WTC11 (cell line): ENCODE data around the gene MTF2. TPM values are rescaled to one million over a fixed set of nuclear protein-coding genes. Genes with fewer than 3 reads are reported as not detected.

ENCODE experiments used
- ATAC-seq: fragments of 200-7000 bp; cut with Tn5 transposase; 2 replicates; pipeline ENCODE4 v1.10.0; 2021; ENCODE audit warnings: mild to moderate bottlenecking, moderate library complexity
- CTCF ChIA-PET: fragments of 300-600 bp; sonication (Branson Sonifier 250); formaldehyde crosslinking; loops from one replicate; lab custom pipeline; 2021; ENCODE audit warnings: antibody characterized with exemption; lab: Charles Lee
- POLR2A ChIA-PET: fragments of 350-600 bp; sonication (Branson Sonifier 250); formaldehyde crosslinking; loops from one replicate; lab custom pipeline; 2021; ENCODE audit warnings: antibody characterized with exemption; lab: Charles Lee
- DNase-seq: peaks from one replicate; pipeline ENCODE4 v3.0.0; 2021; ENCODE audit warnings: low spot score
- H3K27ac Mint-ChIP-seq: 2 replicates; pipeline ENCODE4 v1.8.0; 2021; ENCODE audit warnings: mixed read lengths
- H3K27me3 Mint-ChIP-seq: 2 replicates; pipeline ENCODE4 v1.8.0; 2021; ENCODE audit warnings: low read depth, mild to moderate bottlenecking, moderate library complexity, mixed read lengths
- H3K36me3 Mint-ChIP-seq: 2 replicates; pipeline ENCODE4 v1.8.0; 2021; ENCODE audit warnings: mixed read lengths
- H3K4me1 Mint-ChIP-seq: 2 replicates; pipeline ENCODE4 v1.8.0; 2022; ENCODE audit warnings: mixed read lengths
- H3K4me3 Mint-ChIP-seq: 2 replicates; pipeline ENCODE4 v1.8.0; 2021; ENCODE audit warnings: mild to moderate bottlenecking, moderate library complexity, mixed read lengths
- H3K9me3 Mint-ChIP-seq: 2 replicates; pipeline ENCODE4 v1.8.0; 2021; ENCODE audit warnings: mixed read lengths
- AFF4 ChIP-seq: sonication (generic); formaldehyde crosslinking; IDR thresholded peaks from 2 replicates; pipeline ENCODE4 v1.8.1; 2023; ENCODE audit warnings: mild to moderate bottlenecking, missing genetic modification reagents, borderline replicate concordance
- ATF3 ChIP-seq: sonication (generic); formaldehyde crosslinking; conservative IDR thresholded peaks from 2 replicates; pipeline ENCODE4 v1.8.1; 2022; ENCODE audit warnings: mild to moderate bottlenecking, missing genetic modification reagents
- E2F1 ChIP-seq: sonication (generic); formaldehyde crosslinking; IDR thresholded peaks from 2 replicates; pipeline ENCODE4 v1.8.0; 2022; ENCODE audit warnings: mild to moderate bottlenecking, missing genetic modification reagents
- GABPB1 ChIP-seq: sonication (generic); formaldehyde crosslinking; IDR thresholded peaks from 2 replicates; pipeline ENCODE4 v1.8.1; 2023; ENCODE audit warnings: mild to moderate bottlenecking, missing genetic modification reagents
- MXD4 ChIP-seq: fragments of 250-450 bp; sonication (Bioruptor Pico); IDR thresholded peaks from 2 replicates; pipeline ENCODE4 v1.8.0; 2021; ENCODE audit warnings: mild to moderate bottlenecking, moderate library complexity, borderline replicate concordance
- NFYB ChIP-seq: sonication (generic); formaldehyde crosslinking; conservative IDR thresholded peaks from 2 replicates; pipeline ENCODE4 v1.8.0; 2022; ENCODE audit warnings: low read depth, missing genetic modification reagents
- PRDM15 ChIP-seq: sonication (generic); formaldehyde crosslinking; IDR thresholded peaks from 2 replicates; pipeline ENCODE4 v1.8.0; 2022; ENCODE audit warnings: missing genetic modification reagents
- RORB ChIP-seq: fragments of 250-450 bp; sonication (Bioruptor Pico); IDR thresholded peaks from 2 replicates; pipeline ENCODE4 v1.9.0; 2021; ENCODE audit warnings: mild to moderate bottlenecking
- SMAD3 ChIP-seq: sonication (generic); formaldehyde crosslinking; IDR thresholded peaks from 2 replicates; pipeline ENCODE4 v1.8.0; 2022; ENCODE audit warnings: missing genetic modification reagents, mild to moderate bottlenecking, borderline replicate concordance
- TP53 ChIP-seq: sonication (generic); formaldehyde crosslinking; IDR thresholded peaks from 2 replicates; pipeline ENCODE4 v1.8.1; 2023; ENCODE audit warnings: mild to moderate bottlenecking, missing genetic modification reagents
- ZNF121 ChIP-seq: sonication (generic); formaldehyde crosslinking; IDR thresholded peaks from 2 replicates; pipeline ENCODE4 v1.8.0; 2023; ENCODE audit warnings: missing genetic modification reagents
- ZNF425 ChIP-seq: fragments of 250-450 bp; sonication (Bioruptor Pico); conservative IDR thresholded peaks from 2 replicates; pipeline ENCODE4 v1.9.0; 2021; ENCODE audit warnings: mild to moderate bottlenecking
- total RNA-seq: library from RNA; stranded (reverse); gene quantifications from 3 replicates; pipeline ENCODE4 v1.2.3, GENCODE V29; 2021

MTF2 gene
- total RNA-seq, 1 experiment from 2014 or later: 111 TPM

- peaks cover 56% of the 10 kb centered on the region for H3K36me3 Mint-ChIP-seq
- no peaks in the 10 kb centered on the region for H3K27me3 Mint-ChIP-seq
These were observed 3.2 kb downstream of the MTF2 start for GRCh38 chr1:93082313-93082712.

GRCh38 chr1:93083979-93084378, 4.9 kb downstream of the MTF2 start:
- CTCF ChIA-PET: no interaction called here
- no peak for TF ChIP-seq ATF3 (CRISPR knock-in tag)
- TF ChIP-seq, all 79 proteins: peak for 0
- H3K36me3 Mint-ChIP-seq: peaks cover 62% of the 10 kb centered on the region
- H3K4me1 Mint-ChIP-seq: peaks cover 38% of the 10 kb centered on the region
- DNase-seq (no peak), ATAC-seq (no peak)
- H3K27ac Mint-ChIP-seq: no peak overlapping the region
- H3K4me3 Mint-ChIP-seq: no peak overlapping the region
- POLR2A ChIA-PET: no interaction called here
- H3K27me3 Mint-ChIP-seq: no peaks in the 10 kb centered on the region
- H3K9me3 Mint-ChIP-seq: peaks cover 15% of the 10 kb centered on the region

More at GRCh38 chr1:93082313-93082712, 3.2 kb downstream of the MTF2 start:
- Mint-ChIP-seq H3K4me3 (peak overlapping the region; percentile 98; the same call in 1 of the 2 replicates), H3K9me3 (peaks cover 15% of the 10 kb centered on the region), H3K27ac (no peak overlapping the region), H3K4me1 (peaks cover 32% of the 10 kb centered on the region)
- TF ChIP-seq ZNF121 (CRISPR knock-in tag) (peak; percentile 27; the same call in 1 of the 2 replicates), GABPB1 (no peak), ZNF425 (CRISPR knock-in tag) (no peak), MXD4 (no peak), SMAD3 (CRISPR knock-in tag) (no peak), RORB (no peak), E2F1 (CRISPR knock-in tag) (no peak)
- DNase-seq (no peak), ATAC-seq (no peak)
- POLR2A ChIA-PET: no interaction called here
- CTCF ChIA-PET: no interaction called here

- CTCF ChIA-PET: no interaction called here
- H3K4me3 Mint-ChIP-seq: no peak overlapping the region
- ATAC-seq (no peak), DNase-seq (no peak)
- H3K4me1 Mint-ChIP-seq: peaks cover 50% of the 10 kb centered on the region
- no peak overlapping the region for H3K27ac Mint-ChIP-seq
- TF ChIP-seq AFF4: no peak
- no peak for TF ChIP-seq PRDM15
- no peak for TF ChIP-seq NFYB (CRISPR knock-in tag)
- no peak for TF ChIP-seq TP53 (CRISPR knock-in tag)
- peaks cover 60% of the 10 kb centered on the region for H3K36me3 Mint-ChIP-seq
- peaks cover 15% of the 10 kb centered on the region for H3K9me3 Mint-ChIP-seq
- H3K27me3 Mint-ChIP-seq: no peaks in the 10 kb centered on the region
- POLR2A ChIA-PET: no interaction called here
These were observed 8.4 kb downstream of the MTF2 start for GRCh38 chr1:93087532-93087931.
